HG03457 (cell line): ENCODE measurements around the gene RAB3IP.
"Not testable (repeated sequence)": the region's sequence is repeated elsewhere in the genome, so short reads cannot be mapped to it uniquely, and the experiment has no call there.

ENCODE experiments used
- ATAC-seq: cut with Tn5 transposase; IDR thresholded peaks from one replicate; pipeline ENCODE4 v1.9.1; 2021; ENCODE audit warnings: moderate number of reproducible peaks; ENCODE audit not compliant: unreplicated experiment

RAB3IP gene

GRCh38 chr12:69834147-69834546, 95.5 kb downstream of the RAB3IP start:
- ATAC-seq, result no peak

GRCh38 chr12:69834576-69834975, 95.9 kb downstream of the RAB3IP start:
- ATAC-seq, result no peak

- ATAC-seq, result no peak
Observed at GRCh38 chr12:69835081-69835480, 96.4 kb downstream of the RAB3IP start.

- no peak for ATAC-seq
Observed at GRCh38 chr12:69836015-69836414, 97.4 kb downstream of the RAB3IP start.

GRCh38 chr12:69837191-69837590, 98.5 kb downstream of the RAB3IP start:
- no peak for ATAC-seq

- ATAC-seq, result no peak
Observed at GRCh38 chr12:69837657-69838415, 99.2 kb downstream of the RAB3IP start.

- ATAC-seq, result no peak
Observed at GRCh38 chr12:69840727-69841126, 102.1 kb downstream of the RAB3IP start.

- no peak for ATAC-seq
Observed at GRCh38 chr12:69843608-69844007, 104.9 kb downstream of the RAB3IP start.

- no peak for ATAC-seq
Observed at GRCh38 chr12:69844416-69844815, 105.8 kb downstream of the RAB3IP start.

GRCh38 chr12:69844836-69845235, 106.2 kb downstream of the RAB3IP start:
- no peak for ATAC-seq

- no peak for ATAC-seq
Observed at GRCh38 chr12:69846976-69847375, 108.3 kb downstream of the RAB3IP start.

- ATAC-seq, result no peak
Observed at GRCh38 chr12:69851976-69852375, 113.3 kb downstream of the RAB3IP start.

- not testable (repeated sequence) for ATAC-seq
Observed at GRCh38 chr12:69853176-69853961, 114.7 kb downstream of the RAB3IP start.

- no peak for ATAC-seq
Observed at GRCh38 chr12:69866698-69867097, 128.0 kb downstream of the RAB3IP start.

GRCh38 chr12:69868695-69869094, 130.0 kb downstream of the RAB3IP start:
- no peak for ATAC-seq

- ATAC-seq, result no peak
Observed at GRCh38 chr12:69872804-69873203, 134.1 kb downstream of the RAB3IP start.
